IPS-18a (cell line): ENCODE results near the gene TAS2R16.
"Not testable (repeated sequence)": the region's sequence is repeated elsewhere in the genome, so short reads cannot be mapped to it uniquely, and the experiment has no call there.

Source experiments
- H3K27ac ChIP-seq: one replicate; pipeline ENCODE4 v1.5.1; 2013; ENCODE audit warnings: low read length
- H3K27me3 ChIP-seq: one replicate; pipeline ENCODE4 v1.6.1; 2013; ENCODE audit warnings: mild to moderate bottlenecking, low read length; ENCODE audit not compliant: control insufficient read depth, insufficient read depth
- H3K36me3 ChIP-seq: one replicate; pipeline ENCODE4 v1.6.1; 2013; ENCODE audit warnings: low read depth, low read length; ENCODE audit not compliant: control insufficient read depth
- H3K4me1 ChIP-seq: one replicate; pipeline ENCODE4 v1.6.1; 2013; ENCODE audit warnings: low read depth, low read length; ENCODE audit not compliant: control insufficient read depth
- H3K4me3 ChIP-seq: one replicate; pipeline ENCODE4 v1.5.1; 2013; ENCODE audit warnings: low read length
- H3K9ac ChIP-seq: one replicate; pipeline ENCODE4 v1.6.1; 2013; ENCODE audit warnings: mild to moderate bottlenecking, low read length, moderate library complexity
- H3K9me3 ChIP-seq: one replicate; pipeline ENCODE4 v1.6.1; 2013; ENCODE audit warnings: low read depth, low read length; ENCODE audit not compliant: control insufficient read depth

The TAS2R16 gene

DNA sequence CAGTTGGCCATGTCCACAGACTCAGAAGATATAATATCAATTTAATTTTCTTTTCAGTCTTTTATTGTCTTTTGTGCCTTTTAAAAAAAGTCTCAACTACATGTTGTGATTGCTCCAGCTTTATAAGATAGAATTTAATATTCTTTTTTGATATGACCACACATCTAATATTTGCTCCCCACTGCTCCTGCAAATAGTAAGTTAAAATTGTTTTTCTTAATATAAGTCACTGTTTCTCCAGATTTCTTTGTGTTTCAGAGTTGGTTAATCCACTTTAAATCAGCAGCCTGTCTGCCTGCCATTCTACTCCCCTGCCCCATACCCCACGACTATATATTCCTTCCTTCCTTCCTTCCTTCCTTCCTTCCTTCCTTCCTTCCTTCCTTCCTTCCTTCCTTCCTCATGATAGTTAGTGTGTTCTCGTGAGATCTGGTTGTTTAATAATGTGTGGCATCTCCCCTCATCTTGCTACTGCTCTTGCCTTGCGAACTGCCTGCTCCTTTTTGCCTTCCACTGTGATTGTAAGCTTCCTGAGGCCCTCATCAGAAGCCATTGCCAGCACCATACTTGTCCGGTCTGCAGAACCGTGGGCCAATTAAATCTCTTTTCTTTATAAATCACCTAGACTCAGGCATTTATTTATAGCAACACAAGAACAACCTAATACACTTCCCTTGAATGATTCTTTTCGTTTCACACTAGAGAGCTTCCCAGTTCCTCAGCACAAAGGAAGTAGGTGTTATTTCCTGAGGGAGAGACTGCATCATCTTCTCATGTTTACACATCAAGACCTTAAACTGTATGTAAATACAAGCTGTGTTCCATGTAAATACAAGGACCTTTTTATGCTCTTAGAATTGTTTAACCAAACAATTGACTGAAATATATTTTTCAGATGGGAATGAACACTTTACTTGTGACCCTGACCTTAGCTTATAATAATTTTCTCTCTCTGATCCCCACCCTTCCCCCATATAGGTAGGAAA lies 24.5 kb downstream of the TAS2R16 start:
- Histone ChIP-seq H3K36me3 (no peaks in the 10 kb centered on the region), H3K4me1 (no peaks in the 10 kb centered on the region), H3K27ac (no peak overlapping the region)

DNA sequence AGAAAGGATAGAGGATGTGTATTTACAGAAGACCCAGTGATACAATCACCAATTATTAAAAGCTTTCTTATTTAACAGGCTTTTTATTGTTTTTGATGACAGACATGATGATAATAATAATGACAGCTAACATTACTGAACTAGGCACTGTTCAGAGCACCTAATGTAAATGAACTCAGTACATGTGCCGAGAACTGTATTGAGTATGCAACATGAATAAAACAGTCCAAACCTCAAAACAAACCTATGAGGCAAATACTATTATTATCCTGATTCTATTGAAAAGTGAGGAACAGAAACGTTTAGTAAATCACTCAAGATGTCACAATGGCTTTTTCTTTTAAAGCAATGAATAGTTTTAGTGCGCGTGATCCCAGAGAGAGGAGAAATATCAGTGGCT lies 27.1 kb downstream of the TAS2R16 start:
- Histone ChIP-seq H3K9ac (no peak overlapping the region), H3K27me3 (no peaks in the 10 kb centered on the region), H3K27ac (no peak overlapping the region), H3K36me3 (no peaks in the 10 kb centered on the region), H3K9me3 (no peaks in the 10 kb centered on the region), H3K4me3 (no peak overlapping the region), H3K4me1 (no peaks in the 10 kb centered on the region)

More for the DNA sequence above, 24.5 kb downstream of the TAS2R16 start:
- no peak overlapping the region for H3K4me3 ChIP-seq
- H3K27me3 ChIP-seq = no peaks in the 10 kb centered on the region
- H3K9me3 ChIP-seq = no peaks in the 10 kb centered on the region
- H3K9ac ChIP-seq = no peak overlapping the region

- H3K27ac ChIP-seq = no peak overlapping the region
- H3K4me1 ChIP-seq = no peaks in the 10 kb centered on the region
- H3K9ac ChIP-seq = no peak overlapping the region
Observed at GRCh38 chr7:122965306-122965705, 30.2 kb downstream of the TAS2R16 start.

DNA sequence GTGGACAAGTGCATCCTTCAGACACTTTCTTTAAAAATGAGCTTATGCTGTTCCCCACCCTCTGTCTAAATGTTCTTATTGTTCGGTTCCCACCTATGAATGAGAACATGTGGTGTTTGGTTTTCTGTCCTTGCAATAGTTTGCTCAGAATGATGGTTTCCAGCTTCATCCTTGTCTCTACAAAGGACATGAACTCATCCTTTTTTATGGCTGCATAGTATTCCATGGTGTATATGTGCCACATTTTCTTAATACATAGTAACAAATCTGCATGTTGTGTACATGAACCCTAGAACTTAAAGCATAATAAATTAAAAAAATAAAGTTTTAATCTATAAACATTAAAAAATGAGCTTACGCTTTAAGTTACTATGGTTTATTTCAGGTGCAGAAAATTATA lies 41.8 kb downstream of the TAS2R16 start:
- not testable (repeated sequence) for H3K27ac ChIP-seq, H3K9me3 ChIP-seq, H3K4me1 ChIP-seq, H3K27me3 ChIP-seq, H3K4me3 ChIP-seq, H3K36me3 ChIP-seq, H3K9ac ChIP-seq

More at GRCh38 chr7:122965306-122965705, 30.2 kb downstream of the TAS2R16 start:
- H3K9me3 ChIP-seq = no peaks in the 10 kb centered on the region
- H3K27me3 ChIP-seq = no peaks in the 10 kb centered on the region
- no peaks in the 10 kb centered on the region for H3K36me3 ChIP-seq
- H3K4me3 ChIP-seq = no peak overlapping the region

- Histone ChIP-seq H3K36me3 (no peaks in the 10 kb centered on the region), H3K27ac (no peak overlapping the region), H3K9me3 (no peaks in the 10 kb centered on the region), H3K4me3 (no peak overlapping the region), H3K9ac (no peak overlapping the region), H3K27me3 (no peaks in the 10 kb centered on the region), H3K4me1 (no peaks in the 10 kb centered on the region)
Observed at GRCh38 chr7:122951006-122951405, 44.5 kb downstream of the TAS2R16 start.

- Histone ChIP-seq H3K27ac (no peak overlapping the region), H3K4me3 (no peak overlapping the region), H3K9ac (no peak overlapping the region), H3K36me3 (no peaks in the 10 kb centered on the region), H3K27me3 (no peaks in the 10 kb centered on the region), H3K9me3 (no peaks in the 10 kb centered on the region), H3K4me1 (no peaks in the 10 kb centered on the region)
Observed at GRCh38 chr7:122949186-122949585, 46.3 kb downstream of the TAS2R16 start.
